NCI-H2227 (cell line): ENCODE measurements around the gene SLC22A31.
"Not testable (repeated sequence)": the region's sequence is repeated elsewhere in the genome, so short reads cannot be mapped to it uniquely, and the experiment has no call there.

ENCODE experiments used
- DNase-seq: peaks from one replicate; lab custom pipeline; 2025; ENCODE audit not compliant: unreplicated experiment; lab: John Stamatoyannopoulos, UW

SLC22A31 gene

DNA sequence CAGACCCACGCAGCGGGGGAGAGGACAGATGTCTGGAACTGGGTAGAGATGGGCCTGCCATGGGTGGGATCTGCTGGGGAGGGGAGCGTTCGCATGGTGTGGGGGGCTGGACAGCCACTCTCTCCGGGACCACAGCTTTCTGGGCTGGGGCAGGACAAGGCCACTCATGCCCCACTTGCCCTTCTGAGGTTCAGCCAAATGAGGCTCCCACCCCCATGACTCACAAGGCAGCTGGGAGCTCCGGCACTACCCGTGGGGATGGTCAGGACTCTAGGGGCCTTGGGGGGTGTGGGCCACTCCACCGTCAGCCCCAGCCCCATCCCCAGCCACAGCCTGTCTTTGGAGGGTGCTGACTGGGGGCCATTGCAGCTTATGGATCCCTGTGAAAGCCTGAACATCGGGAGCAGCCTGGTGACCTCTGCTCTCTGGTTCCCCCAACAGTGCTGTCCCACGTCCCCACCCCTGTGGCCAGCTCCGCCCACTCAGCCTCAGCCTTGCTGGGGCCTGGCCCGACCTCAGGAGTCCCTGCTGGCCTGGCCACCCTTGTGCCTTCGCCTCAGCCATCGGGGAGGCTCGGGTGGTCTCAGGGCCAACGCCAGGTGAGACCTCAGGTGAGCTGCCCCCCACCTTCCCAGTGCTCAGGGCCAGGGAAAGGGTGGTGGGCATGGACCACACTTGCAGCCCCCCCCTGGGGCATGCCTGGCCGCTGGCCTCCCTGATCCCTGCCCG is 33.5 kb downstream of the SLC22A31 start:
- no peak for DNase-seq

GRCh38 chr16:89165681-89165979 is 34.7 kb downstream of the SLC22A31 start:
- not testable (repeated sequence) for DNase-seq

GRCh38 chr16:89164847-89165680 is 35.3 kb downstream of the SLC22A31 start:
- no peak for DNase-seq

GRCh38 chr16:89164436-89164835 is 35.9 kb downstream of the SLC22A31 start:
- DNase-seq = no peak

GRCh38 chr16:89163297-89163696 is 37.0 kb downstream of the SLC22A31 start:
- DNase-seq = no peak

DNA sequence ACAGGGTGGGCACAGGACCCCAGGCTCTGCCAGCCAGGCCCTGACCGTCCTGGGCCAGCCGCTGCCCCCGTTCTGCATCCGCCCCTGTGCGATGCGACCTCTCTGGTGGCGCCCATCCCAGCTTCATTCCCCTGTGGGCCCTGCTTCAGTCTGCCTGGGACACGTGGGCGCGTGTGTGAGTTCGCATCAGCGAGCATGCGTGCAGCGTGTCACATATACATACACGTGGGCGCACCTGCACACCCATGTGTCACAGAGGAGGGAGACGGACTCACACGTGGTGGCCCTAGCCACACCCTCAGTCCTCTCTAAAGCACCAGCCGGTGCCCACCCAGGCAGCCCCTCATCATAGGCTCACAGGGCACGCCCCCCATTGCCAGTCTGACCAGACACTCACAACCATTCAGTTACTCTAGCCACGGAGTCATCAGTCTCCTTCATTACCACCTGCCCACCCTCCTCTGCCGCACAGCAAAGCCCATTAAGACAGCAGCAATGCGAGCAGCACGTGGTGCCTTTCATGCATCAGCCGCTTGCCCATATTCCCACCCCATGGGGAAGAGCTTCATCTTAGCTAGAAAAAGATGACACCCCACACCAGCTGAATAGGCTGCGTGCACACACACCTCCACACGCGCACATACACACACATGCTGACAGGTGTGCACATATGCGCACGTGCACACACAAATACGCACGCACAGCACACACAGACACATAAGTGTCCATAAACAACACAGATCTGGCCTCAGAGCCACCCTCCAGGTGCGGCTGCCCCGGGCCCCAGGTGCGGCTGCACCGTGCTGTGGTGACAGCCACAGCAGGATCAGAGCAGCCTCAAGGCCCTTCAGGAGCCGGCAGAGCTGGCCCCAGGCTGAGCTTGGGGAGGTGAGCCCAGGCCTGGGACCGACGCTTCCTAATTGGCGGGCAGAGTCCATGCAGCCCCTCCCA is 38.3 kb downstream of the SLC22A31 start:
- DNase-seq = no peak

DNA sequence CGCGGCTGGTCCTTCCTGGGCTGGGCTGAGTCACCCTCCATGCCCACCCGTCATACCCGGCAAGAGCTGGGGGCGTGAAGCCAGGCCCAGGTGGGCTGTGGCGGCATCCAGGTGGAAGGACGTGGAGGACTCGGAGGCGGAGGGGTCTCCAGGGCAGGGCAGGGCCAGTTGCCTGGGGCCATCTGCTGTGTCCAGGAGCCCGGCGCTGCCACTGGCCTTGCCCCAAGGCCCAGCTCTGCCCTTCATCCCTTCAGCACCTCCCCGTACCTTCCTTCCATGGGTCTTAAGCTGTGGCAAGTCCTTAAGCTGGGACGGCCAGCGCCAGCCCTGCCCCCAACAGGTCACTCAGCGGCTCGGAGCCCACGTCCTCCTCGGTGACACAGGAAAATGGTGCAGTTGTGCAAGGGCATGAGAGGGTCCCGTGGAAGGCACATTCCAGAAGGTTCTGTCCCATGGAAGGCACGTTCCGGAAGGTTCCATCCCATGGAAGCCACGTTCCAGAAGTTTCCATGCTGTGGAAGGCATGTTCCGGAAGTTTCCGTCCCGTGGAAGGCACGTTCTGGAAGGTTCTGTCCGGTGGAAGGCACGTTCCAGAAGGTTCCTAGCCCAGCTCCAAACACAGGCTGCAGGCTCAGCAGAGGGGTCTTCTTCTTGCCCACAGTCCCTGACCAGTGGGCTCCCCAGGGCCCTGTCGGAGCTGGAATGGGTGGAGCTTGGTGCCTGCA is 39.2 kb downstream of the SLC22A31 start:
- no peak for DNase-seq

GRCh38 chr16:89159850-89160354 is 40.4 kb downstream of the SLC22A31 start:
- no peak for DNase-seq

- DNase-seq = no peak
Measured at GRCh38 chr16:89159066-89159849, 41.1 kb downstream of the SLC22A31 start.

DNA sequence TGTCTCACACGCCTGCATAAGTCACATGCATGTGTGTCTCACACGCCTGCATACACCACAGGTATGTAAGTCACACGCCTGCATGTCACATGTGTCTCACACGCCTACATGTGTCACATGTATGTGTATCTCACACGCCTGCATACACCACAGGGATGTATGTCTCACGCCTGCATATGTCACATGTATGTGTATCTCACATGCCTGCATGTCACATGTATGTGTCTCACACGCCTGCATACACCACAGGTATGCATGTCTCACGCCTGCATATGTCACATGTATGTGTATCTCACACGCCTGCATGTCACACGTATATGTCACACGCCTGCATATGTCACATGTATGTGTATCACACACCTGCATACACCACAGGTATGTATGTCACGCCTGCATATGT is 42.6 kb downstream of the SLC22A31 start:
- no peak for DNase-seq

DNA sequence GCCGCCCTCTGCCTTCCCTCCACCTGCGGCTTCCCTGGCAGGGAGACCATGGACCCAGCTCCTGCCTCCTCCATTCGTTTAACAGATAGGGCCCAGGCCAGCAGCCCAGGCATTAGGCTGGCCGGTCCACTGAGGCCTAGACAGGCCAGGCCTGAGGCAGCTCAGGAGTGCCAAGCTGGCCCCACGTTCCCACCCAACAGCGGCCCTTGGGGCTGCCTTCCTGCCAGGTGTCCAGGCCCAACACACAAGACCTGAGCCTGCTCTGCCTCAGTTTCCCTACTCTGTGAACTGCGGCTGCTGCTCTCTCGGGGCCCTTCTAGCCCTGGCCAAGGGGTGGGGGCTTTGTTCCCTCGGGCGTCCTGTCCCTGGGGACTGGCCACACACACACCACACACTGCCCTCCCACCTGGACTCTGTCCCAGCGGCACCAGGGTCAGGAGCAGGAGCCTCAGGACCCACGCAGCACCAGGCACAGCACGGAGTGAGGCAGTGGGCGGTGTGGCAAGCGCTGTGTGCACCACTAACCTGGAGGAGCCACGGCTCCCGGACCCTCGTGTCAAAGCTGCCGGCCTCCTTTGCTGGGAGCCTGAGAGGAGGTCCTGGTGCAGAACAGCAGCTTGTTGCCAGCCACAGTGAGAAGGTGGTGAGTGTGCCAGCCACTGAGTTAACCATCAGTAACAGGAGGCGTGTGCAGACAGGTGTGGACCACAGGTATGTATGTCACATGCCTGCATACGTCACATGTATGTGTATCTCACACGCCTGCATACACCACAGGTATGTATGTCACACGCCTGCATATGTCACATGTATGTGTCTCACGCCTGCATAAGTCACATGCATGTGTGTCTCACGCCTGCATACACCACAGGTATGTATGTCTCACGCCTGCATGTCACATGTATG is 43.3 kb downstream of the SLC22A31 start:
- DNase-seq = no peak

DNA sequence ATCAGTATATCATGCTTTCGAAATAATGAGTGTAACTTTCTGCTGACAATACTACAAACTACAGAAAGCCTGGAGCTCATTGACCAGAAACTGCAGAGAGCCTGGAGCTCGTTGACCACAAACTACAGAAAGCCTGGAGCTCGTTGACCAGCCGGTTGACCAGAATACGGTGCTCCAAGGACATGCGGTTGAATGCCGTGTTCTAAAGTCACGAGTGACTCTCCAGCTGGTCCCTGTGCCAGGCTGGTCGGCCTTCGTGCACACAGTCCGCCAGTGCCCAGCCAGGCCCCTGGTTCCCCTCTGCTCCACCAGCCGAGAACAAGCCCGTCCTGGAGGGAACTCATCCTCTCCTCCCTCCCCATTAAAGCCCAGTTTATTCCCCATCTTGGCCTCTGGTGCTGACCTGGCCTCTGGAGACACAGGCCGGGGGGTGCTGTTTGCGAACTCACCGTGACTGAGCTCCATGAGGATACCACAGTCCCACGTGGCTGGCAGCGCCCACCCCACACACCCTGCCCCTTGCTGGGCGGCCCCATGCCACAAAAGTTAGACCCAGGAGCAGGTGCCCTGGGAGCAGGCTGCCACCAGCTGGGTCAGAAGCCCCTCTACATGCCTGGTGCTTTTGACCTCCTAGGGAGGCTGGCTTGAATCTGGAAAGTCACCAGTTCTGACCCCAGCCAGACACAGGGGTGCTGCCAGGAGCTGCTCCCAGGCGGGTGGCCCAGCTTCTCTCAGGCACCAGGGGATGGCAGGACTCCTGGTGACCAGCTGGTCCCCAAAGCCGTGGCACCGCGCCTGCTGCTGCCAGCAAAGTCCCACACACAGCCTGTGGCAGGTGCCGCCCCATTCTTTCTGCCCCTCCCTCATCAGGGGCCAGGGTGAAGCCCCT is 44.2 kb downstream of the SLC22A31 start:
- DNase-seq = no peak

DNA sequence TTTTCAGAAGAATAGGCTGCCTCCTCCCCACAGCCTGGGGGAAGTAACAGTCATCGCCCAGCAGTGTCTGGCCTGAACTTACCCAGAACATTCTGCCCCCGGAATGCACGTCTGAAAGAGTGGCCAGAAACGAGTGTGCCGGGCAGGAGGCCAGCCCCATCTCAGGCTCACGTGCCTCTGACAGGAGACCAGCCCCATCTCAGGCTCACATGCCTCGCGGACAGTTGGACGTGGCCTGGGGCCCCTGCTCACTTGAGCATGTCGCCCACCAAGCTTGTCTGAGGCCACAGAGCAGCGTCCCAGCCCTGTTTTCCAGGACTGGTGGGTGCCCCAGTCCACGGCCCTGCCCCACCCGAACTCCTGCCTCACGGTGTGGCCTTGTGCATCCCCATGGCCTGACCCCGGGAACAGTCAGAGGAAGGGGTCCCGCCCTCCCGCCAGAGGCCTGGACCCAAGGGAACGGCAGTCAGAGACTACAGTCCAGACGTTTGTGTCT is 45.1 kb downstream of the SLC22A31 start:
- DNase-seq = no peak

DNA sequence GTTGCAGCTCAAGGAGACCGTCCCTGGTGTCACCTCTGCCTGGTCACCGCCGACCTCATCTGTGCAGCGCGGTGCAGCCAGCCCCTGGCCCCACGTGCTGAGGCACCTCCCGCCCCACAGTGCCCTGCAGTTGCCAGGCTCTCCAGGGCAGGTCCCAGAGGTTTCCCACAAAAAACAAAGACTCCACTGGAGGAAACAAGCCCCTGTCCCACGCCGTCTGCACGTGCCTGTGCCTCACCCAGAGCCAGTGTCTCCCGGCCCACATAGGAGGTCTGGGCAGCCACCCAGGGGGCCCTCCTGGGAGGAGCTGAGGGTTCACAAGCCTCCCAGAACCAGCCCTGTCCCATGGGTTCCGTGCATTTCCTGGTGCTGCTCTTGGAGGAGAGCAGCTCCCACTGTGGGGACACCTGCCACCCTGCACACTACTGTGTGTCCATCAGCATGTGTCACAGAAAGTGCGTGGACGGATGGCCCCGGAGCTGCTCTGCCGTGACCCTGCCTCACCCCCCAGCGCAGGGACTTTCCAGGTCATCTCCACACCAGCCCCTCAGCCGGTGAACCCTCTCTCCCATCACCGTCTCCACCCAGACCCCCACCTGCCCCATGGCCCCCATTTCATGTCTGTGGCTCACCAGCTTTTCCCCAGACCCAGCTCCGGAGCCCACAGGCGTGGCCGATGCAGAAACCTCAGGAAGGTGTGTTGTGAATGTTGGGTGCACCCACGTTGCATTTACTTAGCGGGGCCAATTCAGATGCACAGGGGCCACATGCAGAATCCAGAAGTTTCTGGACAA is 45.8 kb downstream of the SLC22A31 start:
- DNase-seq = no peak

DNA sequence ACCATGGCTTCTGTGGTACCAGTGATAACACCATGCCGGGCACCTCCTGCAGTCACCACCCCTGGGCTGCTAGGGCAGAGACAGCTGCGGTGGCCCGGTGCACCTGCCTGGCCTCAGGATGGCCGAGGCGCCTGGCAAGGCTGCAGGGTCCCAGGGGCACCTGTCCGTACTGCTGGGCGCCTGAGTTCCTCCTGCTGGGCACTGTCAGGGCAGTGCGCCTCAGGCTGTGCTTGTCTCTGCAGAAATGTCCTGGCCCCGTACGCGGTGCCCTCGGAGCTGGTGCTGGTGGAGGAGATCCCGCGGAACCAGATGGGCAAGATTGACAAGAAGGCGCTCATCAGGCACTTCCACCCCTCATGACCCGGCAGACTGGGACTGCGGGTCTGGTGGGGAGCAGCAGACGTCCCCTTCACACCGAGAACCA is 46.5 kb downstream of the SLC22A31 start:
- no peak for DNase-seq

- DNase-seq = no peak
Measured at GRCh38 chr16:89152831-89153700, 47.3 kb downstream of the SLC22A31 start.
